Fibroblast of mammary gland (primary cell): Measurements from ENCODE around the gene CTNNA3.

Source experiments
- DNase-seq: peaks from one replicate; pipeline ENCODE4 v3.0.0-alpha.2; 2010; ENCODE audit warnings: low read depth
- H3K4me3 ChIP-seq: 2 replicates; pipeline ENCODE4 v1.5.1; 2011; ENCODE audit warnings: low read depth, mild to moderate bottlenecking, low read length, moderate library complexity; ENCODE audit not compliant: control insufficient read depth
- TF ChIP-seq, protein P1 (sequence below): conservative IDR thresholded peaks from 2 replicates; pipeline ENCODE4 v1.5.1; 2011; ENCODE audit warnings: low read depth, low read length, inconsistent platforms; ENCODE audit not compliant: control insufficient read depth, insufficient read depth

Gene CTNNA3

DNA sequence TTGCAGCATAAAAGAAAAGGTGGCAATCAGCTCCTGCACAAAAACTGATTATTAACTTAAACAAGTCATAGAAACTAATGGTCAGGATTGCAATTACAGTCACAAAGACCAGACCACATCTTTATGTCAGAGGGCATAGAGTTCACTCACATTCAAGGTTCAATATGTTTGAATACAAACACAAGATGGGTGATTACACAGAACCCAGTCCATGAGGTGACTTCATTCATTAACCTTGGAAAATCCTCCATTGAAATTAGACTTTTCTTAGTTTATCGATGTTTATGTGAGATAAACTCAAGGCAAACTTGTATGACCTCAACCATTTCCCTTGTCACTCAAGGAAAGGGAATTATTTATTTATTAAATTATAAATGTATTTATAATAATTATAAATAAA lies 1158.8 kb downstream of the CTNNA3 start:
- TF ChIP-seq, protein P1, sequence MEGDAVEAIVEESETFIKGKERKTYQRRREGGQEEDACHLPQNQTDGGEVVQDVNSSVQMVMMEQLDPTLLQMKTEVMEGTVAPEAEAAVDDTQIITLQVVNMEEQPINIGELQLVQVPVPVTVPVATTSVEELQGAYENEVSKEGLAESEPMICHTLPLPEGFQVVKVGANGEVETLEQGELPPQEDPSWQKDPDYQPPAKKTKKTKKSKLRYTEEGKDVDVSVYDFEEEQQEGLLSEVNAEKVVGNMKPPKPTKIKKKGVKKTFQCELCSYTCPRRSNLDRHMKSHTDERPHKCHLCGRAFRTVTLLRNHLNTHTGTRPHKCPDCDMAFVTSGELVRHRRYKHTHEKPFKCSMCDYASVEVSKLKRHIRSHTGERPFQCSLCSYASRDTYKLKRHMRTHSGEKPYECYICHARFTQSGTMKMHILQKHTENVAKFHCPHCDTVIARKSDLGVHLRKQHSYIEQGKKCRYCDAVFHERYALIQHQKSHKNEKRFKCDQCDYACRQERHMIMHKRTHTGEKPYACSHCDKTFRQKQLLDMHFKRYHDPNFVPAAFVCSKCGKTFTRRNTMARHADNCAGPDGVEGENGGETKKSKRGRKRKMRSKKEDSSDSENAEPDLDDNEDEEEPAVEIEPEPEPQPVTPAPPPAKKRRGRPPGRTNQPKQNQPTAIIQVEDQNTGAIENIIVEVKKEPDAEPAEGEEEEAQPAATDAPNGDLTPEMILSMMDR = no peak
- DNase-seq = no peak
- H3K4me3 ChIP-seq = no peak overlapping the region

DNA sequence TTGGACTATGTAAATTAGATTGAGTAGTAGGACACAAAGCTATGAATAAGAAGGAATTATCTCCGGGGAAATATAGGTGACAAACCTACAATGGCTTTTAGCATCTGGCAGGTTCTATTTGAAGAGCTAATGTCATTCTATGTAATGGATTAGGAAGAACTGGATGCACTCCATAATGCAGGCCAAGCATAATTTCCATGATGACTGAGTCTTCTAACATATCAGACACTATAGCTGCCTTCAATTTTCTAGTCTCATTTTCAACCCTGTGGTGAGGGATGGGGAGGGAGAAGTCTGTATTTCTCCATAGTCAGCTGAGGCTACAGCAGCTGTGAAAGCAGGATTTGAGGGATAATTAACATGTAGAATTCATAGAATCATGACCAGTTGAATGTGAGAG lies 1160.6 kb downstream of the CTNNA3 start:
- no peak overlapping the region for H3K4me3 ChIP-seq
- TF ChIP-seq, protein P1 = no peak
- DNase-seq = no peak

DNA sequence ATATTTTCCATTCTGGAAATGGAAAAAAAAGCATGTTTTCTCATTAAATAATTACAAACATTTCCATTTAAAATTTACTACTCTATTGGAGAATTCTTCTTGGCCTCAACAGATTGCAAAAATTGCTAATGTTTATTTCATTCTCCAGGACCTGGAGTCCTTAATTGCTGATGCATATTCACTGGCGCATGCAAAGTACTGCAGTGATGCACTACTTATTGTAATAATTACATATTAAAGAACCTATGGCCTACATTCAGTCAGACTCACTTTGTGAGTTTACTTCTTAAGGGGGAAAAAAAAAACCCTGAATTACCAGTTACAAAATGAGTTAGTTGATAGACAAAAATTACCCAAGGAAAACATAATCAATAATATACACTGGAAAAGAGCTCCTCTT lies 1161.1 kb downstream of the CTNNA3 start:
- TF ChIP-seq, protein P1 = no peak
- DNase-seq = no peak
- H3K4me3 ChIP-seq = no peak overlapping the region

DNA sequence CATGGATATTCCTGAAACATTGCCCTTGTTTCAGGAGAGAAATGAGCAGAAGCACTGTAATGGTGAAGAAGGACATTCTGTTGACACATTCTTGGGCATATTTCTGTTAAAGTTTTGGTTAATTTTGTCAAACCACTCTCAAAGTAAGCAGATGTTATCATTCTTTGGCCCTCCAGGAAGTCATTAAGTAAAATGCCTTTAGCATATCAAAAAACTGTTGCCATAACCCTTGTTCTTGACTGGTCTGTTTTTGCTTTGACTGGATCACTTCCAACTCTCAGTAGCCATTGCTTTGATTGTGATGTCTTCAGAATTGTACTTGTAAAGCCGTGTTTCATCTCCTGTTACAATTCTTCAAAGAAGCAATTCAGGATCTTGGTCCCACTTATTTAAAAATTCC lies 1174.5 kb downstream of the CTNNA3 start:
- TF ChIP-seq, protein P1 = no peak
- H3K4me3 ChIP-seq = no peak overlapping the region
- no peak for DNase-seq

DNA sequence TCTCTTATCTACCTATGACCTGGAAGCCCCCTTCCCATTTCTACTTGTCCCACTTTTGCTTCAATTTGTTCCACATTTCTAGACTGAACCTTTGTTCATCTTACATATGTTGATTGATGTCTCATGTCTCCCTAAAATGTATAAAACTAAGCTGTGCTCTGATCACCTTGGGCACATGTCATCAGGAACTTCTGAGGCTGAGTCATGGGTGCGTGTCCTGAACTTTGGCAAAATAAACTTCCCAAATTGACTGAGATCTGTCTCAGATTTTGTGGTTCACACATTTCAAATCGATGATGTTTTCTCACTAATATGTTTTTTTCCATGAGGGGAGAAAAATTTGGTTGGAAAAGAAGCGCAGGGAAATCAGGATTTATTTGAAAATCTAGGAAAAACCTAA lies 1176.4 kb downstream of the CTNNA3 start:
- TF ChIP-seq, protein P1 = no peak
- no peak for DNase-seq
- H3K4me3 ChIP-seq = no peak overlapping the region

DNA sequence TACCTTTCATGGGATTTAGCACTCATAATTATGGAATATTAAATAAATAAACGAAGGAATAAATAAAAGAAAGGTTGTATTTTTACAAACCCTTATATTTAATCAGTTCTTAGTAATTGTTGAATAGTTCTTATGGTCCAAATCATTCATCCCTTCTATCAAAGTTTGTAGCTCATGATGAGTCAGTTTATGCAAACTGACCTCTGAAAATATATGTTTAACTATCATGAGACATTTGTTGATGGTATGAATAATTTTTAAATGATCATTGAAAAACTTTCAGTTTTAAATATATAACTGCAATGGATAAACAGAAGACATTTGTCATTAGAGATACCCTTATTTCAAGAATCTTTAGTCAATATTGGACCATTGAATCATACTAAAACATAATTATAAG lies 1181.3 kb downstream of the CTNNA3 start:
- DNase-seq = no peak
- TF ChIP-seq, protein P1 = no peak
- H3K4me3 ChIP-seq = no peak overlapping the region

DNA sequence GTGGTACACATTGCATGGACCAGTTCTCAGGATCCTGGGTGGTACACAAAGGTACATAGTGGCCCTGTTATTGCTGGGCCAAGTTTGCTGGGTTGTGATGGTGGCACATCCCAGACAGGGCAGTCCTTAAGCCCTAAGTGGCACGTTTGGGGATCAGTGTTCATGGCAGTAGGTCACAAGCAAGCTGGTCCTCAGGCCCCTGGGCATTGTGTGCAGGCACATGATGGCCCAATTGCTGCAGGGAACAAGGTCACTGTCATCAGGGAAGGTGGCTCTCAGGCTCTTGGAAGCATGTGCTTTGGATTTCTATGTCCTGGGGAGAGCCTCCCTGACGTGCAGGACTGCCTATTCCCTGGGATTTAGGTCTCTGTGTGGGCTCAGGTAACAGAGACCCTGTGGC lies 1182.5 kb downstream of the CTNNA3 start:
- TF ChIP-seq, protein P1 = no peak
- no peak overlapping the region for H3K4me3 ChIP-seq
- DNase-seq = no peak
